ENCODE data around the gene ERCC6L. TPM values are rescaled to one million over a fixed set of nuclear protein-coding genes. Genes with fewer than 3 reads are reported as not detected.

Gene ERCC6L
- total and polyA plus RNA-seq, 10 of the 15 experiments (the other 5 are each of a cell fraction or from before 2014, with no cell fraction given) = 4.7 to 13.1 (median 7.7) TPM

DNA sequence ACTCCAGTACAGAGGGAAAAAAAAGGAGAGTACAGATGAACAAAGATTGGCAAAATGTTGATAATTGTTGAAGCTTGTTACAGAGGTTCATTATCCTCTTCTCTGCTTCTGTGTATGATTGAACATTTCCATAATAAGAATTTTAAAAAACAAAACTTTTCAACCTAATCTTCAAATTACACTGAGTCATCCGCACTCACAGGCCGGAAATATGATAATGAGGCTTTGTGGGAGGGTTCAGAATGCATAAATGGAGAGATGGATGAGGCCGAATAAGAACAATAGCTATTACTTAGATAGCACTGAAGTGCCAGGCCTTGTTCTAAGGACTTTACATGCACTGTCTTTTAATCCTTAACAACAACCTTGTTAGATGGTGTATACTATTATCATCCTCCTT, 4.6 kb upstream of the ERCC6L start (continued):
- TF ChIP-seq SUPT20H (IDR thresholded peaks at IDR 0.05; ENCODE audit: borderline replicate concordance, control insufficient read depth, low read depth, low read length) (no peak), IRF4 (IDR thresholded peaks at IDR 0.05; ENCODE audit: low read depth, low read length) (no peak), GATAD2B (conservative IDR thresholded peaks at IDR 0.05; ENCODE audit: low read depth) (no peak), MYC (IDR thresholded peaks at IDR 0.05; ENCODE audit: insufficient read depth, insufficient read length, insufficient replicate concordance, low read length, severe bottlenecking) (no peak), BRCA1 (IDR thresholded peaks at IDR 0.05; ENCODE audit: low read depth, low read length) (no peak), CEBPB (IDR thresholded peaks at IDR 0.05; ENCODE audit: borderline replicate concordance in 1 of 2, low read depth in 2 of 2, low read length in 2 of 2) (no peak)
- TF ChIP-seq, protein P1, sequence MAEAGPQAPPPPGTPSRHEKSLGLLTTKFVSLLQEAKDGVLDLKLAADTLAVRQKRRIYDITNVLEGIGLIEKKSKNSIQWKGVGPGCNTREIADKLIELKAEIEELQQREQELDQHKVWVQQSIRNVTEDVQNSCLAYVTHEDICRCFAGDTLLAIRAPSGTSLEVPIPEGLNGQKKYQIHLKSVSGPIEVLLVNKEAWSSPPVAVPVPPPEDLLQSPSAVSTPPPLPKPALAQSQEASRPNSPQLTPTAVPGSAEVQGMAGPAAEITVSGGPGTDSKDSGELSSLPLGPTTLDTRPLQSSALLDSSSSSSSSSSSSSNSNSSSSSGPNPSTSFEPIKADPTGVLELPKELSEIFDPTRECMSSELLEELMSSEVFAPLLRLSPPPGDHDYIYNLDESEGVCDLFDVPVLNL (IDR thresholded peaks at IDR 0.05; ENCODE audit: low read depth, low read length) = no peak
- TF ChIP-seq, protein P2, sequence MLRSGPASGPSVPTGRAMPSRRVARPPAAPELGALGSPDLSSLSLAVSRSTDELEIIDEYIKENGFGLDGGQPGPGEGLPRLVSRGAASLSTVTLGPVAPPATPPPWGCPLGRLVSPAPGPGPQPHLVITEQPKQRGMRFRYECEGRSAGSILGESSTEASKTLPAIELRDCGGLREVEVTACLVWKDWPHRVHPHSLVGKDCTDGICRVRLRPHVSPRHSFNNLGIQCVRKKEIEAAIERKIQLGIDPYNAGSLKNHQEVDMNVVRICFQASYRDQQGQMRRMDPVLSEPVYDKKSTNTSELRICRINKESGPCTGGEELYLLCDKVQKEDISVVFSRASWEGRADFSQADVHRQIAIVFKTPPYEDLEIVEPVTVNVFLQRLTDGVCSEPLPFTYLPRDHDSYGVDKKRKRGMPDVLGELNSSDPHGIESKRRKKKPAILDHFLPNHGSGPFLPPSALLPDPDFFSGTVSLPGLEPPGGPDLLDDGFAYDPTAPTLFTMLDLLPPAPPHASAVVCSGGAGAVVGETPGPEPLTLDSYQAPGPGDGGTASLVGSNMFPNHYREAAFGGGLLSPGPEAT (IDR thresholded peaks at IDR 0.05; ENCODE audit: low read depth) = no peak
- TF ChIP-seq, protein P3, sequence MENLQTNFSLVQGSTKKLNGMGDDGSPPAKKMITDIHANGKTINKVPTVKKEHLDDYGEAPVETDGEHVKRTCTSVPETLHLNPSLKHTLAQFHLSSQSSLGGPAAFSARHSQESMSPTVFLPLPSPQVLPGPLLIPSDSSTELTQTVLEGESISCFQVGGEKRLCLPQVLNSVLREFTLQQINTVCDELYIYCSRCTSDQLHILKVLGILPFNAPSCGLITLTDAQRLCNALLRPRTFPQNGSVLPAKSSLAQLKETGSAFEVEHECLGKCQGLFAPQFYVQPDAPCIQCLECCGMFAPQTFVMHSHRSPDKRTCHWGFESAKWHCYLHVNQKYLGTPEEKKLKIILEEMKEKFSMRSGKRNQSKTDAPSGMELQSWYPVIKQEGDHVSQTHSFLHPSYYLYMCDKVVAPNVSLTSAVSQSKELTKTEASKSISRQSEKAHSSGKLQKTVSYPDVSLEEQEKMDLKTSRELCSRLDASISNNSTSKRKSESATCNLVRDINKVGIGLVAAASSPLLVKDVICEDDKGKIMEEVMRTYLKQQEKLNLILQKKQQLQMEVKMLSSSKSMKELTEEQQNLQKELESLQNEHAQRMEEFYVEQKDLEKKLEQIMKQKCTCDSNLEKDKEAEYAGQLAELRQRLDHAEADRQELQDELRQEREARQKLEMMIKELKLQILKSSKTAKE (IDR thresholded peaks at IDR 0.05; ENCODE audit: low read depth, poor library complexity, severe bottlenecking) = no peak
